ENCODE data around the gene SBSN.

GRCh38 chr19:35551091-35551810, 23.1 kb upstream of the SBSN start:
- TF ChIP-seq CTCF (conservative IDR thresholded peaks at IDR 0.05) (no peak), ZFX (IDR thresholded peaks at IDR 0.05) (no peak)
